SIG-M5 treated with dmso at 0.1 percent for 504 hours (cell line): Measurements from ENCODE around the gene GINS2.

Experiments
- DNase-seq: peaks from one replicate; lab custom pipeline; 2025; ENCODE audit not compliant: unreplicated experiment; lab: John Stamatoyannopoulos, UW

Gene GINS2

DNA sequence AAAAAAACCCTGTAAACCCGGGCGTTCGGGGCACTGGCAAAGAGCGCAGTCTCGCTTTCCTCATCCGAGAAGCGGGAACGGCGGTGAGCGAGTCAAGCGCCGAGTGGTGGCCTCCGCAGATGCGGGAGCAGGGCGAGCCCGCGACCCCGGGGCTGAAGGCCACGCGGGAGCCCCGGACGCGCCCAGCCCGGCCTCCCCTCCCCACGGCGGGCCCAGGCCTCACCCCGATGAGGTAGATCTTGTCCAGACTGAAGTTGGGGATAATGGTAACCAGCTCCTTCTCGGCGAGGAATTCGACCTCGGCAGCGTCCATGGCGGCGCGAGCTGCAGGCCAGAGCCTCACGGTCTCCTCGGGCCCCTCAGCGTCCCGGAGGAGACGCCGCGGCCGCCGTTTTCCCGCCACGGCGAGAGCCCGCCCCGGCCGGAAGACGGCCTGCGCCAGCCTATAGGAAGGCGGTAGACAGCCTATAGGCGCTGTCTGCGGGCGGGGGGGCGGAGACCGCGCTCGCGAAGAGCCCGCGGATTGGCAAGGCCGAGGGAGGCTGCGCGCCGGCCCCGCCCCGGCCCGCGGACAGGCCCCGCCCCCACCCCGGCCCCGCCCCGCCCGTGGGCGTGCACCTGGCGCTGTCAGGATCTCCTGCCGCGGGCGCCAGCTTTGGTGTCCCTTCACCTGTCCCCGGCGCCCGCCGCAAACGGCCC is at the start of gene GINS2:
Gene GINS2, minus strand, starts transcription at position 369 of the 699 bp plus-strand sequence. Its CDS starts 56 bp downstream, at position 313.
- peak; percentile 88 for DNase-seq

DNA sequence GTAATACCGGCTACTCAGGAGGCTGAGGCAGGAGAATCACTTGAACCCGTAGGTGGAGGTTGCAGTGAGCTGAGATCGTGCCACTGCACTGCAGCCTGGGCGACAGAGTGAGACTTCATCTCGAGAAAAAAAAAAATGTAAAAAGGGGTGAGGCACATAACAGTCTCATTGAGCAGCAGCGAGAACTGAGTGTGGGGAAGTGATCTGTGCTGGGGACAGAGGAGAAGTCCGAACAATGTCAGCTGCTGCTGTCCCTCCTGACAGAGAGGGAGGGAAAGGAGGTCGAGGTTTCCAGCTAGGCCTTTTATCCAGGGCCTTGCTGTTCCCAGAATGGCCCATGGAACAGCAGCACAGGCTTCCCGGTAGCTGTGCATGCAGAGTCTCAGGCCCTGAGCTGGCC is 48.2 kb upstream of the GINS2 start:
- DNase-seq: no peak

DNA sequence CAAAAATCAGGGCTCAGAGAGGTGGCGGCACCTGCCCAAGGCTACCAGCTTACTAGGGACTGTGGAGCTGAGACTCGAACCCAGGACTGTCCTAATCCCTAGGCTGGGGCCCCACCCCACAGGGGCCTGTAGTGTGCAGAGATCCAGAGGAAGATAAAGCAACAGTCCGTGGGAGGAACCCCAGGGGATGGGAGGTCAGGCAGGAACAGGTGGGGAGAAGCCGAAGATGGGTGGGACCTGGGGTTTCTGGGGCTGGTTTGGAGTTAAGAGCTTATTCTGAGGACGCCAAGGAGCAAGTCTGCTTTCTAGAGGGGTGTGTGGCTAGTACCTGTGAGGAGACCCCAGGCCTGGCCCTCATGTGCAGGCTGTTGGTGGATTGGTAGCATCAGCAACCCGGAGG is 47.2 kb upstream of the GINS2 start:
- no peak for DNase-seq

DNA sequence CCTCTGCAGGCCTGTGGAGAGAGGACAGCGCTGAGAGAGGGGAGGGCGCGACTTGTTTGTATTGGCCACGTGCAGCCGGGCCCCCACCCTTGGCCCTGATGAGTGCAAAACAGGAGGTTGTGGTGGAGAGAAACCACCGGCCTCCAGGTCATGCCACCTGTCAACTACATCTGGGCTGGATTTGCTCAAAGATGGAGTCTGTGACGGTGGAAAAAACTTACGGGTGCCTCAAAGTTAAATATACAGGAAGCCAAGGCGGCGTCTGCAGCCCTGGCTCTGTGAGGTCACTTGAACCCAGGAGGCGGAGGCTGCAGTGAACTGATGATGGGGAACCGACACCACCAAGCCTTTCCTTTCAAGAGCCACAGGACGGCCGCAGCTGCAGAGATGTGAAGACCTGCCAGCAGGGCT is 46.5 kb upstream of the GINS2 start:
- no peak for DNase-seq

DNA sequence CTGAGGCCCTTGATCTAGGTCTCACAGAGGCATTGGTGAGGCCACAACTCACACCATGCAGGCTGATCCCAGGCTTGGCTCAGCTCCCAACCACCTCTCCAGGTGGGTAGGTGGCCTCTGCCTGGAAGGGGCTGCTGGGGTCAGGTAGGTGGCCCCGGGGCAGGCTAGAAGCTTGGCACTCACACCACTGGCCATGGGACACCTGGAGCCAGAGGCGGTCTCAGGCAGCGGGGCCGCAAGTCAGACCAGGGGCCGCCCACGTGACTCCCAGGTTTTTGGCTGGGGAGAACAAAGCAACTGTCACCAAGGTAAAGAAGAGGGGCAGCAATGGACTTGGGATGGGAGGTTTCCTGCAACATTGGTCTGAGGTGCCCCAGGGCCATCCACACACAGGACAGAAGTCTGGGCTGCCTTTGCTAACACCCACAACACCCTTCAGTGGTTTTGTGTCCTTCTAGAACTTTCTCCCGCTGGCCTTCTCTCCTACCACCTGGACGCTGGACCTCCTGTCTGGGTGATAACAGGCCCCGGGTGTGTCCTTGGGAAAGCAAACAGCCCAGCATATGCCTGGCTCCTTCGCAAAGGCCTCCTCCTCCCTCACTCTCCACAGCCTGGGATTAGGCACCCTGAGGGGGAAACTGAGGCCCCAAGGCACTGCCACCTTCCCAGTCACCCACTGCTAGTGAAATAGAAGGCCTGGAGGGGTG is 45.7 kb upstream of the GINS2 start:
- DNase-seq: no peak

DNA sequence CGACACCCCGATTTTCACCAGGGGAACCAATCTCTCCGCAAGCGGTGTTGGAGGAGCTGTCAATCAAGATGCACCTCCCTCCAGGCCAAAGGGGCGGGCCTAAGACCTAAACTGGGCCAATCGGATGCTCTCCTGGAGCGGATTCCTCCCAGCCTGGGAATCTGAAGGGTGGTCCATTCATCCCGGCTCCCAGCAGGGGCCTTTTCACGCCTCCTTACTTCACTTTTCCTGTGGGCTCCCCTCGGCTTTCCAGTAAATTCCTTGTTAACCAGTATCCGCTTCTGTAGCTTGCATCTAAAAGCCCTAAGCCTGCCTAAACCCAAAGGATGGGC is 45.1 kb upstream of the GINS2 start:
- peak; percentile 69 for DNase-seq

DNA sequence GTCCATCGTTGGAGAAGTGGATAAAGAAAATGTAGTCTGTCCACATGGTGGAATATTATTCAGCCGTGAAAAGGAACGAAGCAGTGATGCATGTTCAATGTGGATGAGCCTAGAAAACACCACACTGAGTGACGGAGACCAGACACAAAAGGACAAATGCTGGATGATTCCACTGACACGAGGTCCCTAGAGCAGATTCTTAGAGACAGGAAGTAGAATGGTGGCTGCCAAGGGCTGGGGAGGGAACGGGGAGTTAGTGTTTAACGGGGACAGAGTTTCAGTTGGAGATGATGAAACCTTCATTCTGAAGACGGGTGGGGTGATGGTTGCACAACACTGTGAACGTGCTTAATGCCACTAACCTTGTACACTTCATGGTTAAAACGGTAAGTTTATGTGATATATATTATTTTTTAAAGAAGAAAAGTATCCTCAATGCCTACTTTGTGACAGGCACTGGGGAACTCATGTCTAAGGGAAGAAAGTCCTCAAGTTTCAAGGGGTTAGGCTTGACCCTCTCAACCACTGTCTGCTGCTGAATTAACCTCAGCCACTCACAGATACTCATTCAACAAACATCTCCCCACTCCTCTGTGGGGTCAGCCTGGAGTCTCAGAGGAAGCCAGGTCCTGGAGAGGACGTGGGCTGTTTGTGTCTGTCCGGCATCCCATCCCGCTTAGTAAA is 44.5 kb upstream of the GINS2 start:
- DNase-seq: peak; percentile 92

DNA sequence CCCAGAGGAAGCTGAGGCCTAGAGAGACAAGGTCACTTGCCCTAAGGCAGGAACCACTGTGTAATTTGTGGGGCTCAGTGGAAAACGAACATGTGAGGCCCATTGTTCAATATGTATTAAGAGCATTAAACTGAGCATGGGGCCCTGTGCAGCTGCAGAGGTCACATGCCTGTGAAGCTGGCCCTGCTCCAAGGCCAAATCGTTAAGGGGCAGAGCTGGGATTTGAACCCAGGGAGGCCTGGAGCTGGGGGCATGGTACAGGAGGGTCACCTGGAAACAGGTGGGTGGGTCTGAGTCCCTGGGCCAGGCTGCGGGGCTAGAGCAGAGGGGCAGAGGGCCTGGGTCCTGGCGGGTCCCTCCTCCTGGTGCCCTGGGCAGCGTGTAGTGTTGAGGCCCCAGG is 42.4 kb upstream of the GINS2 start:
- DNase-seq: no peak

DNA sequence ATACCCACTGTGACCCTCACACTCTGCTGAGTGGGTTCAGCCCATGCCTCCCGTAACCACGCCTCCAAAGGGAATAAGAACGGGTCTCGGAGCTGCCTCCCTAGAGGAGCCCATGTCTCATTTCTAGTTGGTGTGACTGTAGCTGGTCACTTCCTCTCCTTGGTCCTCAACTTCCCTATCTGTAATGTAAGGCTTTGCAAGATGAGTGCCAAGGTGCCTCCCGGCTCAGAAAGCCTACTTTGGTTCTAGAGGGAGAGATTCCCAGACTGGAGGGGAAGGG is 41.4 kb upstream of the GINS2 start:
- peak; percentile 45 for DNase-seq

DNA sequence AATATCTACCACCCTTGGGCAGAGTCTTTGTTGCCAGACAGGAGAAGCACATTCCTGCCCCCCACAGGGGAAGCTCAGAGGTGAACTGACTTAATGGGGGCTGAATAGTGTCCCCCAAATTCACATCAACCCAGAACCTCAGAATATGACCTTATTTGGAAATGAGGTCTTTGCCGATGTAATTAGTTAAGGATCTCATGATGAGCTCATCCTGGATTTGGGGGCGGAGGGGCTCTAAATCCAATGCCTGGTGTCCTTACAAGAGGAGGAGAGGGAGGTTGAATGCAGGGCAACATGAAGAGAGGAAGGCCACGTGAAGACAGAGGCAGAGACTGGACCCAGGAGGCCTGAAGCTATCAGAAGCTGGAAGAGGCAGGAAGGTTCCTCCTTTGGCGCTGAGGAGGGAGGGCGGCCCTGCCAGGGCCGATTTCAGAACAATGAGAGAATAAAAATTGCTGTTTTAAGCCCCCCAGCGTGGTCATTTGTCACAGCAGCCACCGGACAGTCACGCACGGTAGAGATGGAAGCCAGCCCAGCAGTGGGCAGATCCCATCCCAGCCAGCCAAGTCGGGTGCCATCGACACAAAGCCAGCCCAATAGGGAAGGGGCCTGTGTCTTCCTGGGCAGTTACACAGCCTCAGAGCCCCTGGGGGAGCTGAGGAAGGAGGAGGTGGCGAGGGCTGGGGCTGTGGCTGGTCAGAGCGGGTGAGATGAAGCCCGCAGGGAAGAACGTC is 40.9 kb upstream of the GINS2 start:
- no peak for DNase-seq

DNA sequence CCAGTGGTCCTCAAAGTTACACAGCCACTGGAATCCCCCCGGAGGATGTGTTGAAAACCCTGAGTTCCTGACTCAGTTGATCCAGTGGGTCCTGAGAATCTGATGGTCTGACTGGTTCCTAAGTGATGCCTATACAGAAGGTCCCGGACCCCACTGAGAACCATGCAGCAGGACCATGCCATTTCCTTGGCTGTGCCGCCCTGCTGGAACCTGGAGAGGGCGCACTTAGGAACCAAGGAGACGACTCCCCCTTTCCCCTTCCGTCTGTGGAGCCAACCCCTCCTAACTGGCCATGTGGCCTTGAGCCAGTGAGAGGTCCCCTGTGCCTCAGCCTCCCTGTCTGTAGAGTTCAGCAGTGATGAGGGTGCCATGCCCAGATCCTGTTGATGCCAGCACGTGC is 40.1 kb upstream of the GINS2 start:
- DNase-seq: no peak

DNA sequence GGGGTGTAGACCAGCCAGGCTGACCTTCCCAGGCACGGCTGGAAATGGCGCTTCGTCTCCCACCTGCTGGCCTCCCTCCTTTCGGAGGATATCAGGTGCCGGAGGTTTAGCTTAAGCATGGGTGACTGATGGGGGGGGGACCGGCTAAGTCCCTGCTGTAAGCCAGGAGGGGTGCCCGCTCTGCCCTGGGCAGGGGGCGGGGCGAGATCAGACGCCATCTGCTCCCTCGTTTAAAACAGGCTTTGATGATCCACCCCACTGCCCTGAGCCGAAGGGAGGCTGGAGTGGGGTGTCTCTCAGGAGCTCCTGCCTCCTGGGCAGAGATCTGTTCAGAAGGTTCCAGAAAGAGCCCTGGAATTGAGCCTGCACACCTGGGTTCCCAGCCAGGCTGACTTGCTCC is 36.2 kb upstream of the GINS2 start:
- DNase-seq: no peak

DNA sequence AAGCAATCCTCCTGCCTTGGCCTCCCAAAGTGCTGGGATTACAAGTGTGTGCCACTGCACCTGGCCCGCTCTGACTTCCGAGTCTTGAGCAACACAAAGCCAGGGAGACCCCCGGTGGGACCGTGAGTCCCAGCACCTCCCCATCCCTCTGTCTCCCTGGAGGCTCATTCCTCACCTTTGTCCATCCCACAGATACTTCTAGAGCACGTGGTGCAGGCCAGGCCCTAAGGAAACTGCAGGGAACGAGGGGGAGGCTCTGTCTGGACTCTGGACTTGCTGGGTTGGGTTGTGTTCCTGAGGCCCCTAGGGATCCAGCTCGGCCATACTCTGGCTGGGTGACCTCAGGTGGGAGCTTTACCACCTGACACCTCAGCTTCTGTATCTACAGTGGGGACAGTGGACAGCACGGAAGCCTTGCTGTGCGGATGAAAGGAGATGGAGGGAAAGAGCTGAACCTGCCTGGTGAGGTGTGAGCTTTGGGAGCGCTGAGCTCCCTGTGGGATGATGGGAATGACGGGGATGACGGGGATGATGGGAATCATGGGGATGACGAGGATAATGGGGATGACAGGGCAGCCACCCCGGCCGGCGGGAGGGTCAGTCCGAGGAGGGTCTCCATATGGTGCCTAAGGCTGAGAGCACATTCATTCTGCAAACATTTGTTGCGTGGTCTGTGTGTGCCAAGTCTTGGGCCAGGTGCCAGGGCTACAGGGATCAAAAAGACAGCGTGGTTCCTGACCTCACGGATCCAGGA is 35.5 kb upstream of the GINS2 start:
- DNase-seq: no peak

DNA sequence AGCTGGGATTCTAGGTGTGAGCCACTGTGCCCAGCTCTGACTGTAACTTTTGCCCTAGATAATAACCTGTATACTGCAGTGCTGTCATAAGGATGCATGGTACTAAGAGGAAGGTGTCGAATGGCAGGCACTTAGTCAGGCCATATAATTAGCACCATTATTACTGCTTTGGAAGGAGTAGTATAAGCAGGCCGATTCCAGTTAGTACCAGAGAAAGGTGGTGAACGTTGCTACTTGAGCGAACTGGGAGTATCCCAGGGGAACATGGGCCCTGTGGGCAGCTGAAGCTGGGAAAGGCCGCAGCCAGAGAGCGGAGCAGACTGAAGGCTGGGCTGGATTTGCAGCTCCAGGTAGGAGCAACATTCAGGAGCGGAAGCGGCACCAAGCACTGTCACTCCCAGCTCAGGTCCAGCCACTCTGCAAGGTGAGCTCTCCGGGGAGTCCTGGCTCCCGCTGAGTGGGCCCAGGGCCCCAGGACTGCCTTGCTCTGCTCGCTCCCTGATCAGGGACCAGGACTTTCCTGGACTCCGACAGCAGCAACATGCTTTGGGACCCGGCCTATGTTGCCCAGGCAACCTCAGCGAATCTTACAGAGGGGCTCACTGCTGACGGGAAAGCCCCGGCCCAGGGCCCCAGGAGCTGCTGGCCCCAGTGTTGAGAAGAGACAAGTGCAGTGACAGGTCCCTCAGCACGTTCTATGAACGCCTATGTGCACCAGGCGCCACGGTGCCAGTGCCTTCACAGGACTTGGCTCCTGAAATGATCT is 33.6 kb upstream of the GINS2 start:
- no peak for DNase-seq

DNA sequence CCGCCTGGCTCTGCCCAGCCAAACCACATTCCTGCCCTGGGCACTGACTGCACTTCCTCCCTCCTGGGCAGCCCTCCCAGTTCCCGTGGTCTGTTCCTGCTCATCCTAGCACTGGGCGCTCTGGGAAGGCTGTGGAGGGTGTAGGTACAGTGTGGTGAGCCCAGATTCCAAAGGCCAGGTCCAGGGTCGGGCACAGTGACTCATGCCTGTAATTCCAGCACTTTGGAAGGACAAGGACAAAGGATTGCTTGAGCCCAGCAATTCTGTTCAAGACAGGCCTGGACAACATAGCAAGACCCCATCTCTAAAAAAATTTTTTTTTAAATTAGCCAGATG is 31.5 kb upstream of the GINS2 start:
- DNase-seq: peak; percentile 41

DNA sequence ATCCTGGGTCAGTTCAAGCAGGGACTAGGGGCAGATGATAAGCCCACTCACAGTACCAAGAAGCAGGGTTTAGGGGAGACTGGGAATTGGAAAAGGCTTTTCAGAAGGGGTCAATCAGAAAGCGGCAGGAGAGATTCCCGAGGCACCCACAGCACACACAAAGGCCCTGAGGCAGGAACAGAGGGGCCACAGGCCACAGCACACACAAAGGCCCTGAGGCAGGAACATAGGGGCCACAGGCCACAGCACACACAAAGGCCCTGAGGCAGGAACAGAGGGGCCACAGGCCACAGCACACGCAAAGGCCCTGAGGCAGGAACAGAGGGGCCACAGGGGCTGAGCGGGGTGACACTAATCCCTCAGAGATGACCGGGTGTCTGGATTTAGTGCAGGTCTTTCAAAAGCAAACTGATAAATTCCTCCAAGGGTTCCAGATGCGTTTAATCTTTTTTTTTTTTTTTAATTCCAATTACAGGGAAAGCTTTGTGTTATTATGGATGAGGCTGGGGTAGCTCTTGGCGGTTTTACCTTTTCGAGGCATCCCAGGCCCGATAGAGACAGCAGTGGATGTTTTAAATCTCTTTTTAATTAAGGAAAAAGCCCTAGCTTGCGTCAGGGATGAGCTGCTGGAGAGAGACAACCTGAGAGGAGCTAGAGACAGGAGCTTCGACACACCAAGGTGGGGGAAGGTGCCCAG is 31.0 kb upstream of the GINS2 start:
- no peak for DNase-seq

DNA sequence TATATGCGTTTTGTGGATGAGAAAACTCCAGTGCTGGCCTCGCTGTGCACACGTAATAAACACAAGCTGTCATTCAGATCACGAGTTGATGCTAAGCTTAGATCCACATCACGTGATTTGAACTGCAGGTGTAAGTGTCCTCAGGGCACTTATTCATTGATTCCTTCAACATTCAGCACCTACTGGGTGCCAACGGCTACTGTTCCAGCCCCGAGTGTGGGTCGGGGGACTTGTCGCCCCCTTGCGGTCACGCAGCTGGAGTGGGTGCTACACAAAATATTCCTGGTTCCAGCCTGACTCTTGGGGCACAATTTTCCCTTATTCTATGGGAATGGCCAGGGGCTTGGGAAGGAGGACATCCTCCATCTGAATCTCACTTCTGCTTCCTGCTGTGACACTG is 29.9 kb upstream of the GINS2 start:
- DNase-seq: no peak

DNA sequence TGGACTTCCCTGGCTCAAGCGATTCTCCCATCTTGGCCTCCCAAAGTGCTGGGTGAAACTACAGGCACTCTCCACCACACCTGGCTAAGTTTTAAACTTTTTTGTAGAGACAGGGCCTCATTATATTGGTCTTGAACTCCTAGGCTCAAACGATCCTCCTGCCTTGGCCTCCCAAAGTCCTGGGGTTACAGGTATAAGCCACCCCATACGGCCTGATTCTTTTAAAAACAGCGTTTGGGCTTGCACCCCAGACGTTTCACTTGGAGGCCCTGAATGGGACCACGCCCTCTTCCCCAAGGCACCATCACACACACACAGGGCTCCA is 29.4 kb upstream of the GINS2 start:
- no peak for DNase-seq

DNA sequence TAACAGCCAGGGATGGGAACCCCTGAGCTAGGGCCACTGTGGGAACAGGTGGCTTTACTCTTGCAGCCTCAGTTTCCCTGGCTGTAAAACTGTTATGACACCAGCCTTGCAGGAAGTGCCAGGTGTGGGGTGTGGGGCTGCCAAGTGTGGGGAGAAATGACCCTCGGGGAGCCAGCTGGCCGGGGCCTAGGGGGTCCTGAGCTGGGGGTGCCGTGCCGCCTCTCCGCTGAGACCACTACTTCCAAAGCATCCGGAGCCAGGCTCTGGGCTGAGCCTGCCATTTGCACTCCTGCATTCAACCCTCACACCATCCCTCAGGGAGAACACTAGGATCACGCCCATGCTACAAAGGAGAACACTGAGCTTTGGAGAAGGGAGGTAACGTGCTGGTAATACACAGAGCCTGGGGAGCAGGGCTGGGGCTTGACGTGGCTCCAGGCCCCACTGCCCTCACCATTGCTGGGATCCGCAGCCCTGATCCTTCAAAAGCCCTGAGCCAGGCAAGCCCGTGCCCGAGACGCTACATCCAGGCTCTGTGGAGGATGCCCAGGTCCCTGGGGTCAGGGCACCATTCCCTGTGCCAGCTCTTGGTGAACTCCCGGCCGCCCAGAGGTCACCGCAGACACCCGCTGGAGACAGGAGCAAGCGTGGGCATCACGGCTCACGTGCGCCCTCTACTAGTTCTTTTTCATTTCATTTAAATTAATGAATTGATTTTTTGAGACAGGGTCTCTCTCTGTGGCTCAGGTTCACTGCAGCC is 28.8 kb upstream of the GINS2 start:
- DNase-seq: peak; percentile 33

DNA sequence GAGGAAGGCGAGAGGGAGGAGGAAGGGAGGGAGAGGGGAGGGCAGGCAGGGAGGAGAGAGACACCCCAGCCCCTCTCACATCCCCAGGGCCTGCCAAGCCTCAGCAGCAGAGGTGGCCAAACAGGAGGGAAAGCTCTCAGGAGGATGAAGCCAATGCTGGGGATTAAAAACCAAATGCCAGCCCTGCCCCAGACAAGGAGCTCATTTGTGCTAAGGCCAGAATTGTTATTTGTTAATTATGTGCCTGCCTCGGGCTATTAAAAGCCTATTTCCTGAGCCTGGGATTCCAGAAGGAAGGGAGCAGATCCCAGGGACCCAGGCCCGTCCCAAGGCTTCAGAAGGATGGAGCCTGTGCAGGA is 27.9 kb upstream of the GINS2 start:
- no peak for DNase-seq
